K562 (cell line): ENCODE measurements around the gene ZFAND2B. TPM values are rescaled to one million over a fixed set of nuclear protein-coding genes. Genes with fewer than 3 reads are reported as not detected.

Experiments
- CBX3 ChIP-seq, 2 experiments: IDR thresholded peaks; 1 replicate in 1 of 2; 2 replicates in 1 of 2; pipeline ENCODE4 v1.6.1; 2012; ENCODE audit warnings: inconsistent platforms in 2 of 2, low read length in 2 of 2, borderline replicate concordance in 1 of 2, control low read depth in 1 of 2
- NR2C1 ChIP-seq, 2 experiments: fragments of 450-650 bp; IDR thresholded peaks; 2 replicates each; pipeline ENCODE4 v1.6.1; 2017; ENCODE audit warnings: mild to moderate bottlenecking in 2 of 2, antibody characterized with exemption in 1 of 2, inconsistent platforms in 1 of 2, missing compliant biosample characterization in 1 of 2, missing genetic modification characterization in 1 of 2
- RBFOX2 ChIP-seq: fragments of 200-400 bp; formaldehyde crosslinking; IDR thresholded peaks from 2 replicates; pipeline ENCODE4 v1.6.1; 2017; ENCODE audit warnings: low read depth, mild to moderate bottlenecking, low read length, moderate library complexity
- SMAD4 ChIP-seq: fragments of 250-450 bp; sonication (Bioruptor Pico); conservative IDR thresholded peaks from 2 replicates; pipeline ENCODE4 v1.8.0; 2021; ENCODE audit warnings: inconsistent platforms, mild to moderate bottlenecking, moderate library complexity
- polyA plus RNA-seq, 8 experiments: library from polyadenylated mRNA; depleted of rRNA in 4 of 8; stranded (reverse) in 5 of 8; unstranded in 3 of 8; fragments of >200 nt; fragmentation: Nextera tagmentation in 2 of 8; fragmentation: Illumina TruSeq in 1 of 8; extraction: Ambion mirVana in 2 of 8; extraction: Trizol in 1 of 8; gene quantifications; 2 replicates each; pipeline versions ENCODE4 v1.2.1 to v1.2.3, GENCODE V29; 2011 to 2014; ENCODE audit warnings: inconsistent platforms in 1 of 8, missing spikeins in 1 of 8
- total RNA-seq, 7 experiments: library from RNA; depleted of rRNA in 6 of 7; stranded (reverse); fragments of >200 nt in 6 of 7; fragmentation: Illumina TruSeq in 2 of 7; extraction: Trizol in 2 of 7; gene quantifications; 2 replicates each; pipeline versions ENCODE4 v1.2.1 to v1.2.3, GENCODE V29; 2011 to 2021; ENCODE audit warnings: low replicate concordance in 1 of 7
- TF ChIP-seq, protein P1 (sequence below): fragments of 450-650 bp; IDR thresholded peaks from 2 replicates; pipeline ENCODE4 v1.6.1; 2016; ENCODE audit warnings: low read depth
- TF ChIP-seq, protein P2 (sequence below): sonication (generic); formaldehyde crosslinking; IDR thresholded peaks from 2 replicates; pipeline ENCODE4 v1.9.0; 2022; ENCODE audit warnings: mild to moderate bottlenecking, missing genetic modification reagents
- TF ChIP-seq, protein P3 (sequence below): fragments of 450-650 bp; formaldehyde crosslinking; IDR thresholded peaks from 2 replicates; pipeline ENCODE4 v1.4.0; 2020; ENCODE audit warnings: mild to moderate bottlenecking, moderate library complexity
- TF ChIP-seq, protein P4 (sequence below): fragments of 450-650 bp; conservative IDR thresholded peaks from 2 replicates; pipeline ENCODE4 v1.6.1; 2016; ENCODE audit warnings: missing genetic modification characterization, low read depth, mild to moderate bottlenecking, missing compliant biosample characterization, moderate library complexity
- TF ChIP-seq, protein P5 (sequence below): sonication (generic); formaldehyde crosslinking; IDR thresholded peaks from 2 replicates; pipeline ENCODE4 v1.4.0; 2020; ENCODE audit warnings: mild to moderate bottlenecking, missing genetic modification reagents

ZFAND2B gene
- total and polyA plus RNA-seq, 9 of the 15 experiments (the other 6 are each of a cell fraction or from before 2014, with no cell fraction given) = 9.9 to 33.3 (median 26.1) TPM

DNA sequence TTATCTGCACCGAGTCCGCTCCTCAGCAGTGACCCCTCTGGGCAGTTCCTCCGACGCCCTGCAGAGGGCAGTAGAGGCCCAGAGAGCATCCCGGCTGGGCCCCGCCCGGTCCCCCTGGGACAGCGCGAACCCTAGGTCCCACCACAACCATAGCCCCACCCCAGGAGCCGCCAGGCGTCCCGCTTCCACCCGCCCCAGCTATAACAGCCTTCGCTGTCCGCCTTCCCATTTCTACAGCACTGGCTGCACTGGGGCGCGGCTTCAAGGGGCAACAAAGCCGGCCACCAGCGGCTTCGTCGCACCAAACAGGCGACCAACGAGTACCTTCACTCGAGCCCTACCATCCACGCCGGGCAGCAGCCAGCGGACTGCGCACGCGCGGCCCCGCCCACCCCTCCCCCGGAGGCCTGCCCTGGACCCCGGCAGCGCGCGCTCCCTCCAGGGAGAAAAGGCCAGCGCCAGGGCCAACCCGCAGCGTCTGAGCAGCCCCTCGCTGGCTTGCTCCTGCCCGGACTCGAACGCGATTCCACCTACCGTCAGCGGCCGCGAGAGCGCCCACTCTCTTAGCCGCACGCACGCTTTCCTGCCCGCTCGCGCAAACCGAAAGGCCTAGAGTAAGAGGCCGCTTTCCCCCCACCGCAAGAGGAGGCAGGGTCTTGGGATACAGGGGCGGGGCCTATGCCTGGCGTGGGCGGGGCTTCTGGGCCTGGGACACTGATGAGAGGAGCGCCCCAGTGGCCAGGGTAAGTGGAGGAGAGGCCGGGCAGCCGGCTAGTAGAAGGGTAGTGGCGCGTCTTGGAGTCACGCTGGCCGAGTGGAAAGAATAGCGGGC, 46.2 kb upstream of the ZFAND2B start, which contains the start of gene NHEJ1 (continued):
- TF ChIP-seq, protein P1, sequence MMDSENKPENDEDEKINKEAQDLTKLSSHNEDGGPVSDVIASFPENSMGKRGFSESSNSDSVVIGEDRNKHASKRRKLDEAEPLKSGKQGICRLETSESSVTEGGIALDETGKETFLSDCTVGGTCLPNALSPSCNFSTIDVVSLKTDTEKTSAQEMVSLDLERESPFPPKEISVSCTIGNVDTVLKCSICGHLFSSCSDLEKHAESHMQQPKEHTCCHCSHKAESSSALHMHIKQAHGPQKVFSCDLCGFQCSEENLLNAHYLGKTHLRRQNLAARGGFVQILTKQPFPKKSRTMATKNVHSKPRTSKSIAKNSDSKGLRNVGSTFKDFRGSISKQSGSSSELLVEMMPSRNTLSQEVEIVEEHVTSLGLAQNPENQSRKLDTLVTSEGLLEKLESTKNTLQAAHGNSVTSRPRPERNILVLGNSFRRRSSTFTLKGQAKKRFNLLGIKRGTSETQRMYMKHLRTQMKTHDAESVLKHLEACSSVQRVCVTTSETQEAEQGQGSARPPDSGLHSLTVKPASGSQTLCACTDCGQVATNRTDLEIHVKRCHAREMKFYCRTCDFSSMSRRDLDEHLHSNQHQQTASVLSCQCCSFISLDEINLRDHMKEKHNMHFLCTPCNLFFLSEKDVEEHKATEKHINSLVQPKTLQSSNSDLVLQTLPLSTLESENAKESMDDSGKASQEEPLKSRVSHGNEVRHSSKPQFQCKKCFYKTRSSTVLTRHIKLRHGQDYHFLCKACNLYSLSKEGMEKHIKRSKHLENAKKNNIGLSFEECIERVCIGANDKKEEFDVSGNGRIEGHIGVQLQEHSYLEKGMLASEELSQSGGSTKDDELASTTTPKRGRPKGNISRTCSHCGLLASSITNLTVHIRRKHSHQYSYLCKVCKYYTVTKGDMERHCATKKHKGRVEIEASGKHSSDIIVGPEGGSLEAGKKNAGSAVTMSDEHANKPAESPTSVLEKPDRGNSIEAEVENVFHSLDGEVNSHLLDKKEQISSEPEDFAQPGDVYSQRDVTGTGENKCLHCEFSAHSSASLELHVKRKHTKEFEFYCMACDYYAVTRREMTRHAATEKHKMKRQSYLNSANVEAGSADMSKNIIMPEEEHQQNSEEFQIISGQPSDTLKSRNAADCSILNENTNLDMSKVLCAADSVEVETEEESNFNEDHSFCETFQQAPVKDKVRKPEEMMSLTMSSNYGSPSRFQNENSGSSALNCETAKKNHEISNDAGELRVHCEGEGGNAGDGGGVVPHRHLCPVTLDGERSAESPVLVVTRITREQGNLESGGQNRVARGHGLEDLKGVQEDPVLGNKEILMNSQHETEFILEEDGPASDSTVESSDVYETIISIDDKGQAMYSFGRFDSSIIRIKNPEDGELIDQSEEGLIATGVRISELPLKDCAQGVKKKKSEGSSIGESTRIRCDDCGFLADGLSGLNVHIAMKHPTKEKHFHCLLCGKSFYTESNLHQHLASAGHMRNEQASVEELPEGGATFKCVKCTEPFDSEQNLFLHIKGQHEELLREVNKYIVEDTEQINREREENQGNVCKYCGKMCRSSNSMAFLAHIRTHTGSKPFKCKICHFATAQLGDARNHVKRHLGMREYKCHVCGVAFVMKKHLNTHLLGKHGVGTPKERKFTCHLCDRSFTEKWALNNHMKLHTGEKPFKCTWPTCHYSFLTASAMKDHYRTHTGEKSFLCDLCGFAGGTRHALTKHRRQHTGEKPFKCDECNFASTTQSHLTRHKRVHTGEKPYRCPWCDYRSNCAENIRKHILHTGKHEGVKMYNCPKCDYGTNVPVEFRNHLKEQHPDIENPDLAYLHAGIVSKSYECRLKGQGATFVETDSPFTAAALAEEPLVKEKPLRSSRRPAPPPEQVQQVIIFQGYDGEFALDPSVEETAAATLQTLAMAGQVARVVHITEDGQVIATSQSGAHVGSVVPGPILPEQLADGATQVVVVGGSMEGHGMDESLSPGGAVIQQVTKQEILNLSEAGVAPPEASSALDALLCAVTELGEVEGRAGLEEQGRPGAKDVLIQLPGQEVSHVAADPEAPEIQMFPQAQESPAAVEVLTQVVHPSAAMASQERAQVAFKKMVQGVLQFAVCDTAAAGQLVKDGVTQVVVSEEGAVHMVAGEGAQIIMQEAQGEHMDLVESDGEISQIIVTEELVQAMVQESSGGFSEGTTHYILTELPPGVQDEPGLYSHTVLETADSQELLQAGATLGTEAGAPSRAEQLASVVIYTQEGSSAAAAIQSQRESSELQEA = no peak
- TF ChIP-seq, protein P2, sequence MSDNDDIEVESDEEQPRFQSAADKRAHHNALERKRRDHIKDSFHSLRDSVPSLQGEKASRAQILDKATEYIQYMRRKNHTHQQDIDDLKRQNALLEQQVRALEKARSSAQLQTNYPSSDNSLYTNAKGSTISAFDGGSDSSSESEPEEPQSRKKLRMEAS (CRISPR knock-in tag) = peak; percentile 69; the same call in 1 of the 2 replicates
- TF ChIP-seq, protein P3, sequence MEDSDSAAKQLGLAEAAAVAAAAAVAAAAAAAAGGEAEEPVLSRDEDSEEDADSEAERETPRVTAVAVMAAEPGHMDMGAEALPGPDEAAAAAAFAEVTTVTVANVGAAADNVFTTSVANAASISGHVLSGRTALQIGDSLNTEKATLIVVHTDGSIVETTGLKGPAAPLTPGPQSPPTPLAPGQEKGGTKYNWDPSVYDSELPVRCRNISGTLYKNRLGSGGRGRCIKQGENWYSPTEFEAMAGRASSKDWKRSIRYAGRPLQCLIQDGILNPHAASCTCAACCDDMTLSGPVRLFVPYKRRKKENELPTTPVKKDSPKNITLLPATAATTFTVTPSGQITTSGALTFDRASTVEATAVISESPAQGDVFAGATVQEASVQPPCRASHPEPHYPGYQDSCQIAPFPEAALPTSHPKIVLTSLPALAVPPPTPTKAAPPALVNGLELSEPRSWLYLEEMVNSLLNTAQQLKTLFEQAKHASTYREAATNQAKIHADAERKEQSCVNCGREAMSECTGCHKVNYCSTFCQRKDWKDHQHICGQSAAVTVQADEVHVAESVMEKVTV (CRISPR knock-in tag) = peak; percentile 72
- no peak for TF ChIP-seq SMAD4
- peak; percentile 88 for TF ChIP-seq RBFOX2
- TF ChIP-seq CBX3 (IDR thresholded peaks at IDR 0.05; ENCODE audit: borderline replicate concordance in 1 of 2, low read length in 2 of 2) = no peak
- TF ChIP-seq, protein P4, sequence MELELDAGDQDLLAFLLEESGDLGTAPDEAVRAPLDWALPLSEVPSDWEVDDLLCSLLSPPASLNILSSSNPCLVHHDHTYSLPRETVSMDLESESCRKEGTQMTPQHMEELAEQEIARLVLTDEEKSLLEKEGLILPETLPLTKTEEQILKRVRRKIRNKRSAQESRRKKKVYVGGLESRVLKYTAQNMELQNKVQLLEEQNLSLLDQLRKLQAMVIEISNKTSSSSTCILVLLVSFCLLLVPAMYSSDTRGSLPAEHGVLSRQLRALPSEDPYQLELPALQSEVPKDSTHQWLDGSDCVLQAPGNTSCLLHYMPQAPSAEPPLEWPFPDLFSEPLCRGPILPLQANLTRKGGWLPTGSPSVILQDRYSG = no peak
- TF ChIP-seq NR2C1 (IDR thresholded peaks at IDR 0.05) = no peak
- no peak for TF ChIP-seq NR2C1 (tag; IDR thresholded peaks at IDR 0.05)
- TF ChIP-seq, protein P5, sequence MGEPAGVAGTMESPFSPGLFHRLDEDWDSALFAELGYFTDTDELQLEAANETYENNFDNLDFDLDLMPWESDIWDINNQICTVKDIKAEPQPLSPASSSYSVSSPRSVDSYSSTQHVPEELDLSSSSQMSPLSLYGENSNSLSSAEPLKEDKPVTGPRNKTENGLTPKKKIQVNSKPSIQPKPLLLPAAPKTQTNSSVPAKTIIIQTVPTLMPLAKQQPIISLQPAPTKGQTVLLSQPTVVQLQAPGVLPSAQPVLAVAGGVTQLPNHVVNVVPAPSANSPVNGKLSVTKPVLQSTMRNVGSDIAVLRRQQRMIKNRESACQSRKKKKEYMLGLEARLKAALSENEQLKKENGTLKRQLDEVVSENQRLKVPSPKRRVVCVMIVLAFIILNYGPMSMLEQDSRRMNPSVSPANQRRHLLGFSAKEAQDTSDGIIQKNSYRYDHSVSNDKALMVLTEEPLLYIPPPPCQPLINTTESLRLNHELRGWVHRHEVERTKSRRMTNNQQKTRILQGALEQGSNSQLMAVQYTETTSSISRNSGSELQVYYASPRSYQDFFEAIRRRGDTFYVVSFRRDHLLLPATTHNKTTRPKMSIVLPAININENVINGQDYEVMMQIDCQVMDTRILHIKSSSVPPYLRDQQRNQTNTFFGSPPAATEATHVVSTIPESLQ (CRISPR knock-in tag) = peak; percentile 85; the same call in 1 of the 2 replicates
